Lower leg skin (tissue), 3 donors: ENCODE measurements around the gene INAFM2.

Source experiments
- POLR2A ChIP-seq, 2 donors: fragments of 450-650 bp; IDR thresholded peaks; one replicate each; pipeline ENCODE4 v1.6.1; 2016 to 2017; ENCODE audit warnings: antibody characterized with exemption in 2 of 2, mild to moderate bottlenecking in 1 of 2, moderate library complexity in 1 of 2
- TF ChIP-seq, protein P1 (sequence below), 3 donors: fragments of 450-650 bp; IDR thresholded peaks; one replicate each; pipeline ENCODE4 v1.5.1; 2016; ENCODE audit warnings: antibody characterized with exemption in 3 of 3, mild to moderate bottlenecking in 3 of 3, moderate library complexity in 2 of 3

DNA sequence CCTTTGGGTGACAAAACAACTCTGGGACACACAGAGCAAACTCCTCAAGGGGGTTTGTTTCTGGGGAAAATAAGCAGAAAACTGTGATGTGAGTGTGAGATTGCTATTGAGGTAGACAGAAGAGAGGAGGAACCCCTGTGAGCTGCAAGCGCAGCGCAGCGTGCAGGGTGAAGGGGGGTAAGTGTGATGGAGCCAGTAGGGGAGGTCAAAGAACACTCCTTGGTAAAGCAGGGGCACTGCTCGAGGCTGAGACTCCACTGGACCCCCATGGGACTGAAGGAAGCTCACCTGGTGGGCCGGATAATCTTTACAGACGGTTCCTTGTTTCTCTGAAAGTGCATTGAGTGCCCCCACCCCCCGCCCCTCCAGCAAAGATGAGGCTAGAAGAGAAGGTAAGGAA lies 7.5 kb downstream of the INAFM2 start:
- TF ChIP-seq, protein P1, sequence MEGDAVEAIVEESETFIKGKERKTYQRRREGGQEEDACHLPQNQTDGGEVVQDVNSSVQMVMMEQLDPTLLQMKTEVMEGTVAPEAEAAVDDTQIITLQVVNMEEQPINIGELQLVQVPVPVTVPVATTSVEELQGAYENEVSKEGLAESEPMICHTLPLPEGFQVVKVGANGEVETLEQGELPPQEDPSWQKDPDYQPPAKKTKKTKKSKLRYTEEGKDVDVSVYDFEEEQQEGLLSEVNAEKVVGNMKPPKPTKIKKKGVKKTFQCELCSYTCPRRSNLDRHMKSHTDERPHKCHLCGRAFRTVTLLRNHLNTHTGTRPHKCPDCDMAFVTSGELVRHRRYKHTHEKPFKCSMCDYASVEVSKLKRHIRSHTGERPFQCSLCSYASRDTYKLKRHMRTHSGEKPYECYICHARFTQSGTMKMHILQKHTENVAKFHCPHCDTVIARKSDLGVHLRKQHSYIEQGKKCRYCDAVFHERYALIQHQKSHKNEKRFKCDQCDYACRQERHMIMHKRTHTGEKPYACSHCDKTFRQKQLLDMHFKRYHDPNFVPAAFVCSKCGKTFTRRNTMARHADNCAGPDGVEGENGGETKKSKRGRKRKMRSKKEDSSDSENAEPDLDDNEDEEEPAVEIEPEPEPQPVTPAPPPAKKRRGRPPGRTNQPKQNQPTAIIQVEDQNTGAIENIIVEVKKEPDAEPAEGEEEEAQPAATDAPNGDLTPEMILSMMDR (IDR thresholded peaks at IDR 0.05) = no peak
- no peak for TF ChIP-seq POLR2A (IDR thresholded peaks at IDR 0.05)
